ES-I3 (cell line): ENCODE results near the gene TTC36.
"Not testable (repeated sequence)": the region's sequence is repeated elsewhere in the genome, so short reads cannot be mapped to it uniquely, and the experiment has no call there.

Experiments used
- H3K36me3 ChIP-seq: 2 replicates; pipeline ENCODE4 v1.6.1; 2013; ENCODE audit warnings: mild to moderate bottlenecking, low read length, control low read depth, moderate library complexity; ENCODE audit not compliant: insufficient read depth
- H3K4me1 ChIP-seq: 2 replicates; pipeline ENCODE4 v1.6.1; 2013; ENCODE audit warnings: mild to moderate bottlenecking, control low read depth, low read length; ENCODE audit not compliant: insufficient read depth
- H3K9ac ChIP-seq: 2 replicates; pipeline ENCODE4 v1.6.1; 2013; ENCODE audit warnings: low read depth, mild to moderate bottlenecking, low read length, moderate library complexity
- H3K9me3 ChIP-seq: 2 replicates; pipeline ENCODE4 v1.6.1; 2013; ENCODE audit warnings: mild to moderate bottlenecking, low read length, moderate library complexity; ENCODE audit not compliant: control insufficient read depth, insufficient read depth

TTC36 gene

DNA sequence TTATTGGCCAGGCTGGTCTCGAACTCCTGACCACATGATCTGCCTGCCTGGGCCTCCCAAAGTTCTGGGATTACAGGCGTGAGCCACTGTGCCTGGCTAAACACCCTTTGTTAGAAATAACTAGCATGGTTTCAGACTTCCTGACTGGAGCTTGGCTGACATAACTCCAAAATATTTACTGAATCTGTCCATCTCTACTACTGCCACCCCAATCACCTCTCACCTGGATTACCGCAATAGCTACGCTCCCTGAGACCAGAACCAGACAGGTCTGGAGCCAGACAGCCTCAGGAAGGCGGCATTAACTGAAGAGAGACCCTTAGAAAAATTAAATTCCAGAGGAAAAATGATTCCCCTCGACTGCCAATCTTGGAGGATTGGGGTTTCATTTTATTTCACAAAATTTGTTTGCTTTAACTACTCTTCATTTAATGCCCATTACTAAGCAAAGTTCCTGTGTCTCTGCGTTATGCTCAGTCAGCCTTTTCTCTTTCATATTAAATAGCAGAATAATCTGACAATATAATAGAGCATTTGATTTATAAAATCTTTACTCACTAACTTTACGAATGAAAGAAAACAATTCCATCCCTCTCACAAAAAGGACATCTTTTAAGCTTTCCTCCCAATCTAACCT lies 16.9 kb downstream of the TTC36 start:
- Histone ChIP-seq H3K36me3 (peaks cover 11% of the 10 kb centered on the region; the same call in 1 of the 2 replicates), H3K9ac (no peak overlapping the region), H3K4me1 (no peaks in the 10 kb centered on the region)

DNA sequence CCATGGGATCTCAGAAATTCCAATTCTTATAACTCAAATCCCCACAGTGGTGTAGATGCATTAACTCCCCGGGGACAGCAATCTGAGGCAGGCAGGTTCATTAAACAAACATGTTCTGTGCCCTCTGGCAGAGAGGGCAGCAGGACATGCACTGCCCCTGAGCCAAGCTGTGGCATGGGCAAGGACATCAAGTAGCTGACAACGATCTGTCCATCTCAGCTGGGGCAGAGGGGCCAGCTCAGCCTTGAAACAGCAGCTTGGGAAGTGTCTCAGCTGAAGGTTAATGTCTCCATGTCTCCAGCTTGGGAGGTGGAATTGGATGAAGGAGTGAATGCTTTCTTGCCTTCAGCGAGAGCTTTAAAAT lies 17.4 kb downstream of the TTC36 start:
- Histone ChIP-seq H3K9ac (no peak overlapping the region), H3K9me3 (no peaks in the 10 kb centered on the region), H3K36me3 (peaks cover 11% of the 10 kb centered on the region; the same call in 1 of the 2 replicates), H3K4me1 (no peaks in the 10 kb centered on the region)

More for the DNA sequence above, 16.9 kb downstream of the TTC36 start:
- H3K9me3 ChIP-seq = no peaks in the 10 kb centered on the region

DNA sequence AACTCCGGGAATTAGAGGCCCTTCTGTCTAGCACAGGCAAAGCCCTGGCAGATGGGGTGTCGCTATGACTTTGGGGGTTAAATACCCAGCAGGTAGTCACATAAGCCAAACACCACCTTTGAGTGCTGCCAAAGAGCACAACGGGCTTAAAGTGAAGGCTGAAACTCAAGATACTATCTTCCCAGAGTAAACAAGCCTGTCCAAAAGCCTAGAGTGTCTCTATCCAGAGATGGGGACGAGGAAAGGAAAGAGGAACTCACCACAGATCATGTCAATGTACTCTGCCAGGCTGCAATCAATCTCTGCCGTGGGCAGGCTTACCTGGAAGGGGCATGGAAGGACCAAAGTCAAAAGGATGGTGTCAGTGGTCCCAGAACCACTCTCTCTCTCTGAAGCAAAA lies 18.3 kb downstream of the TTC36 start:
- H3K4me1 ChIP-seq = no peaks in the 10 kb centered on the region
- H3K9ac ChIP-seq = no peak overlapping the region
- H3K36me3 ChIP-seq = peaks cover 11% of the 10 kb centered on the region; the same call in 1 of the 2 replicates
- H3K9me3 ChIP-seq = no peaks in the 10 kb centered on the region

DNA sequence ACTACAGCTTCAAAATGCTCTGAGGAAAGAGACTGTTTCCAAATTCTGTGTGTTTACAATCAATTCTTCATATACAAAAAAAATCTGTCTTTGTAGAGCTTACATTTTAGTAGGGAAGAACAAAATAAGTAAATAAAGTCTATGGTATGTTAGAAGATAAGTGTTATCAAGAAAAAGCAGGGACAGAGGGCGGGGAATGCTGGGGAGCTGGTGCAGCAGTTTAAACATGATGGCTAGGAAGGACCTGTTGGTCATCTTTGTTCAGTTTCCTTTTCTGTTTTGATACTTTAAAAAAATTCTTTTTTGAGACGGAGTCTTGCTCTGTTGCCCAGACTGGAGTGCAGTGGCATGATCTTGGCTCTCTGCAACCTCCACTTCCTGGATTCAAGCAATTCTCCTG lies 19.9 kb downstream of the TTC36 start:
- Histone ChIP-seq H3K36me3 (peaks cover 12% of the 10 kb centered on the region; the same call in 1 of the 2 replicates), H3K4me1 (no peaks in the 10 kb centered on the region), H3K9me3 (no peaks in the 10 kb centered on the region), H3K9ac (no peak overlapping the region)

DNA sequence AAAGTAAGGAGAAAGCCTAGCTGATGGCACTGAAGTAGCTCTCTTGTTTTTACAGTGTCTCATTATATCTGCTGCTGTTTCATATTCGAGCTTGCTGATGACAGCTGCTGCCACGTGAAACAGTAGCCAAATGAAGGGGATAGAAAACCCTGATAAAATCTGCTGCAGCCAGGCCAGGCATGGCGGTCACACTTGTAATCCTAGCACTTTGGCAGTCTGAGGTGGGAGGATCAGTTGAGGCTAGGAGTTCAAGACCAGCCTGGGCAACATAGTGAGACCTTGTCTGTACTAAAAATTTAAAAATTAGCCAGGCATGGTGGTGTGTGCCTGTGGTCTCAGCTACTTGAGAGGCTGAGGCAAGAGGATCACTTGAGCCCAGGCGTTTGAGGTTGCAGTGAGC lies 25.1 kb downstream of the TTC36 start:
- Histone ChIP-seq H3K9me3 (no peaks in the 10 kb centered on the region), H3K36me3 (peaks cover 12% of the 10 kb centered on the region; the same call in 1 of the 2 replicates), H3K9ac (no peak overlapping the region), H3K4me1 (no peaks in the 10 kb centered on the region)

DNA sequence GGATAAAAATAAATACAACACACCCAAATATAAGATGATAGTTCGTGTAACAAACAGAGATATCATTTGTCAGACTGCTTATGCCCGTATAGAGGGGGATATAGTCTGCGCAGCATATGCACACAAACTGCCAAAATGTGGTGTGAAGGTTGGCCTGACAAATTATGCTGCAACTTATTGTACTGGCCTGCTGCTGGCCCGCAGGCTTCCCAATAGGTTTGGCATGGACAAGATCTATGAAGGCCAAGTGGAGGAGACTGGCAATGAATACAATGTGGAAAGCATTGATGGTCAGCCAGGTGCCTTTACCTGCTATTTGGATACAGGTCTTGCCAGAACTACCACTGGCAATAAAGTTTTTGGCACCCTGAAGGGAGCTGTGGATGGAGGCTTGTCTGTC lies 33.5 kb downstream of the TTC36 start:
- Histone ChIP-seq H3K9me3 (no peaks in the 10 kb centered on the region), H3K9ac (no peak overlapping the region), H3K4me1 (no peaks in the 10 kb centered on the region), H3K36me3 (peaks cover 5% of the 10 kb centered on the region; the same call in 1 of the 2 replicates)

DNA sequence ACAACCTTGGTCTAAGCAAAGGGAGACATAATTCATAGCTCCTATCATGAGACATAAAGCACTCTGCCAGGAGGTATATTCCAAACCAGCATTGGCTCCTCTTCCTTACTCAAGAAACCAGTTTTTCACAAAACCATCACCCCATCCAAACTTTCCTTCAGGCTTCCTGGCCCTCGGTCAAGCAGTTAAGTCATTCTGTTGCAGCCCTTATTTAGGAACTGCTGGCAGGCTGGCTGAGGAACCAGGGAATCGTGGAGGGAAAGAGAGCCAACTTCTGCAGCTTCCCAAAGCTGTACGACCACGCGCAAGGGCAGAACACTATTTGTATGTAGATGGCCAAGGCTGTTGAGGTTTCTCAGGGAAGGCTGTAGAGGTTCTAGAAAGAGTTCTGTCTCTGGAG lies 37.8 kb downstream of the TTC36 start:
- Histone ChIP-seq H3K36me3 (no peaks in the 10 kb centered on the region), H3K9me3 (no peaks in the 10 kb centered on the region), H3K4me1 (no peaks in the 10 kb centered on the region), H3K9ac (no peak overlapping the region)

DNA sequence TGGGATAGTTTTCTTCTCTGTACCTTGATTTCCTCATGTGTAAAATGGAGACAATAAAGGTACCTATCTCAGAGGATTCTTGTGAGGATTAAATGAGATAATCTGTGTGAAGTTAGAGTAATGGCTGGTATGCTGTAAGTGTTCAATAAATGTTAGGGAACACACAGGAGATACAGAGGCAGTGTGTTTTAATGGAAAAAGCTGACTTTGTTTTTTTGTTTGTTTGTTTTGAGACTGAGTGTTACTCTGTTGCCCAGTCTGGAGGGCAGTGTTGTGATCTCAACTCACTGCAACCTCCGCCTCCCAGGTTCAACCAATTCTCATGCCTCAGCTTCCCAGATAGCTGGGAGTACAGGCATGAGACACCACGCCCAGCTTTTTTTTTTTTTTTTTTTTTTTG lies 42.4 kb downstream of the TTC36 start:
- Histone ChIP-seq H3K9me3 (no peaks in the 10 kb centered on the region), H3K36me3 (no peaks in the 10 kb centered on the region), H3K9ac (no peak overlapping the region), H3K4me1 (peaks cover 3% of the 10 kb centered on the region; the same call in 1 of the 2 replicates)

DNA sequence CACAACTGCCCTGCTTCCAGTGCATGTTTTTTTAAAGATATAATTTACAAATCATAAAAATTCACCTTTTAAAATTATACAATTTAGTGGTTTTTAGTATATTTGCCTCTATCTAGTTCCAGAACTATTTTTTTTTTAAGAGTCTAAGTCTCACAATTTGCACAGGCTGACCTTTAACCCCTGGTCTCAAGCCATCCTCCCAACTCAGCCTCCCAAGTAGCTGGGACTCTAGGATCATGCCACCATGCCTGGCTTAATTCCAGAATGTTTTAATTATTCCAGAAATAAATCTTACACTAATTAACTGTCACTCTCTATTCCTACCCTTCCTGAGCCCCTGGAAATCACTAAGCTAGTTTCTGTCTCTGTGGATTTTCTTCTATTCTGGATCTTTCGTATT lies 43.5 kb downstream of the TTC36 start:
- Histone ChIP-seq H3K9me3 (no peaks in the 10 kb centered on the region), H3K36me3 (no peaks in the 10 kb centered on the region), H3K9ac (no peak overlapping the region), H3K4me1 (peaks cover 3% of the 10 kb centered on the region; the same call in 1 of the 2 replicates)

DNA sequence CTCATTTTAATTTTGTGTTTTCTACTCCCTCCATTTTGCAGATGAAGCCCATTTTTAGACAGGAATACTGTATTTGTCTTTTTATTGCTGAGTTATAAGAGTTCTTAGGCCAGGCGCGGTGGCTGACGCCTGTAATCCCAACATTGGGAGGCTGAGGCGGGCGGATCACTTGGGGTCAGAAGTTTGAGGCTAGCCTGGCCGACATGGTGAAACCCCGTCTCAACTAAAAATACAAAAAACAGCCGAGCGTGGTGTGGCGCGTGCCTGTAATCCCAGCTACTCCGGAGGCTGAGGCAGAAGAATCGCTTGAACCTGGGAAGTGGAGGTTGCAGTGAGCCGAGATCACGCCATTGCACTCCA lies 44.4 kb downstream of the TTC36 start:
- not testable (repeated sequence) for H3K9me3 ChIP-seq, H3K4me1 ChIP-seq, H3K36me3 ChIP-seq
- peak overlapping the region; percentile 65 for H3K9ac ChIP-seq

DNA sequence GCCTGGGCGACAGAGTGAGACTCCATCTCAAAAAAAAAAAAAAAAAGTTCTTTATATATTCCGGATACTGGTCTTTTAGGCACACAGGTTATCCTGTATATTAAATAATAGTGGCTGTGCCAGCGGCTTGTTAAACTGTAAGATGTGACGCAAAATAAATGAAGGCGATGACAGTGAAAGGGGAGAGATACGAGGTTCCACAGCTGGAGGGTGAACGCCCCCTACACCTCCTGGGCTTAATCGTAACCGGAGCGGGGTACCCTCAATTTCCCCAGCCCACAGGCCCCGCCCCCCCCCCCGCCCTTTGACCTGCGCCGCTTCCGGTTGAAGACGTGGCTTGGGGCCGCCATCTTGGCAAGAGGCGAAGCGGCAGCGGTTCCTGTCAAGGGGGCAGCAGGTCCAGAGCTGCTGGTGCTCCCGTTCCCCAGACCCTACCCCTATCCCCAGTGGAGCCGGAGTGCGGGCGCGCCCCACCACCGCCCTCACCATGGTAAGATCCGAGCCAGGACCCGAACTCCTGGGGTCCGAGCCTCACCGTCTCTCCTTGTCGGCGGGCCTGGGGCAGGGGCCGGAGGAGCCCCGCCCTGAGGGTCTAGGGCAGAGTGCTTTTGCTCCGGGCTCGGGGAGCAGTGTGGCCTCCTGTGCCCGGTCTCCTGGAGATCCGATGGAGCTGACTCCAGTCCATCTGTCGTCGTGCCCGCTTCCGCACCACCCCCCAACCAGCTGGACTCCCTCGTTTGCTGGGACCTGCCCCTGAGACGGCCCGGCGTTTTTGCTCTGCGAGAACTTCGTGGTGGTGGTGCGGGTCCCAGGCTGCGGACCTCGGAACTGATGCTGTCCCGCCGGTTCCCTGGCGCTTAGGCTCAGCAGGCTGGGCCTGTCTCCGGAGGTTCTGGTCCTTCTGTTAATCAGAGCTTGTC lies 45.0 kb downstream of the TTC36 start, which contains the start of gene ARCN1:
TSS of gene ARCN1 (plus strand) at position 349 of the 920 bp plus-strand sequence. CDS start at position 488, 139 bp downstream.
- H3K9ac ChIP-seq = peak within 1 kb of the TSS; percentile 65
- no peaks in the 10 kb centered on the region for H3K36me3 ChIP-seq
- no peaks in the 10 kb centered on the region for H3K9me3 ChIP-seq
- H3K4me1 ChIP-seq = peaks cover 3% of the 10 kb centered on the region; the same call in 1 of the 2 replicates

DNA sequence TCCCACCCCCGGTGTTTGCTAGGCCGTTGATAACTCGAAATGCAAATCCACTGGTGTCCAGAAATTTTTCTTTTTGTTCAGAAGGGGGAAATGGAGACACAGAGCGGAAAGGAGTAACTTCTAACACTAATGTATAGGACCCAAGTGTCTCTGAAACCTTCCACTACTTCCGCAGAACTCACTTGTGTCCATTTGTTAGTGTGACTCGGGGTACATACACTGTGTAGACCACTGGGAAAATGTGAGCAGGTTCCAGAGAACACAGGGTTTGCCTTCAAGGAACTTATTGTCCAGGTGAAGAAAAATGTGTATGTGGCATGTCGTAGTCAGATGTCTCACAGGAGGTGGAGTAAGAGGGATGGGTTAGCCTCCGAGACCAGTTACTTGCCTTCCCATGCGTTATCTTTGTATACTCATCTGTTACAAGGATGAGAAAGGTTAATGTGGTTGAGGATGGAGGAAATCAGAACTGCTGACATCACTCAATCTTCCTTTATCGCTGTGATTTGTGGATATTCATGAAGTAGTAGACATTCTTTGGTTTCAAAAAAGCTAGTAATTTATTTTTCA lies 45.8 kb downstream of the TTC36 start:
- peak overlapping the region; percentile 65 for H3K9ac ChIP-seq
- H3K4me1 ChIP-seq = peaks cover 3% of the 10 kb centered on the region; the same call in 1 of the 2 replicates
- no peaks in the 10 kb centered on the region for H3K36me3 ChIP-seq

DNA sequence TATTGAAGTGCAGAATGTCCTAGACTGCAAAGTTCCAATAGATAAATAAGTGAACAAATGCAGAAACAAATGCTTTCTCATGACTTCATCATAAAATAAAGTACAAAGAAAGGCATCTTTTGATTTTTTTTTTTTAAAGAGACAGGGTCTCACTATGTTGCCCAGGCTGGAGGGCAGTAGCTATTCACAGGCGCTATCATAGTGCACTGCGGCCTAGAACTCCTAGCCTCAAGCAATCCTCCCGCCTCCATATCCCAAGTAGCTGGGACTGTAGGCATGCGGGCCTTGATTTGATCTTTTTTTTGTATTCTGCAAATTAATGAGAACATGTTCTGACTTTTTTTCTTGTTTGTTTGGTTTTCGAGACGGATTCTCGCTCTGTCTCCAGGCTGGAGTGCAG lies 47.4 kb downstream of the TTC36 start:
- no peak overlapping the region for H3K9ac ChIP-seq
- peaks cover 3% of the 10 kb centered on the region; the same call in 1 of the 2 replicates for H3K4me1 ChIP-seq
- H3K36me3 ChIP-seq = no peaks in the 10 kb centered on the region
- no peaks in the 10 kb centered on the region for H3K9me3 ChIP-seq

More for the DNA sequence above, 45.8 kb downstream of the TTC36 start:
- H3K9me3 ChIP-seq = no peaks in the 10 kb centered on the region

DNA sequence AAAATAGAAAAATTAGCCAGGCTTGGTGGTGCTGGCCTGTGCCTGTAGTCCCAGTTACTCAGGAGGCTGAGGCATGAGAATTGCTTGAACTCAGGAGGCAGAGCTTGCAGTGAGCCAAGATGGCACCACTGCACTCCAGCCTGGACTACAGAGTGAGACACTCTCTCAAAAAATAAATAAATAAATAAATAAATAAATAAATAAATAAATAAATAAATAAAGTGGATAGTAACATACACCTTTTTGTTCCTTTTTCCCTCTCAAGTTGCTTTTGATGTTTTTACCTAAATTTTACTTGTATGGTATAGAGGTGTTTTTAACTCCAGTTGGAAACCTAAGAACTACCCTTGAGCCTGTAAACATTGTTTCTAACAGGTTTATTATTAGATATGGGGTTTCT lies 50.7 kb downstream of the TTC36 start:
- not testable (repeated sequence) for H3K9ac ChIP-seq, H3K9me3 ChIP-seq, H3K36me3 ChIP-seq, H3K4me1 ChIP-seq
